Muscle of arm (tissue), 12 donors: ENCODE data around the gene HEG1. TPM values are rescaled to one million over a fixed set of nuclear protein-coding genes. Genes with fewer than 3 reads are reported as not detected.

ENCODE experiments used
- DNase-seq: peaks from one replicate; pipeline ENCODE4 v3.0.0-alpha.2; 2013
- polyA plus RNA-seq, 12 donors: library from polyadenylated mRNA; unstranded; fragments of 120-200 nt; gene quantifications; one replicate each; pipeline ENCODE4 v1.2.1, GENCODE V29; 2013; ENCODE audit not compliant: insufficient read length in 12 of 12

HEG1 gene
- polyA plus RNA-seq, 12 donors: 25.5 to 46.1 (median 33.2) TPM; not detected in 1

GRCh38 chr3:124993466-124993865 lies 62.3 kb downstream of the HEG1 start:
- DNase-seq: peak; percentile 32

GRCh38 chr3:124992041-124992440 lies 63.8 kb downstream of the HEG1 start:
- DNase-seq: no peak

DNA sequence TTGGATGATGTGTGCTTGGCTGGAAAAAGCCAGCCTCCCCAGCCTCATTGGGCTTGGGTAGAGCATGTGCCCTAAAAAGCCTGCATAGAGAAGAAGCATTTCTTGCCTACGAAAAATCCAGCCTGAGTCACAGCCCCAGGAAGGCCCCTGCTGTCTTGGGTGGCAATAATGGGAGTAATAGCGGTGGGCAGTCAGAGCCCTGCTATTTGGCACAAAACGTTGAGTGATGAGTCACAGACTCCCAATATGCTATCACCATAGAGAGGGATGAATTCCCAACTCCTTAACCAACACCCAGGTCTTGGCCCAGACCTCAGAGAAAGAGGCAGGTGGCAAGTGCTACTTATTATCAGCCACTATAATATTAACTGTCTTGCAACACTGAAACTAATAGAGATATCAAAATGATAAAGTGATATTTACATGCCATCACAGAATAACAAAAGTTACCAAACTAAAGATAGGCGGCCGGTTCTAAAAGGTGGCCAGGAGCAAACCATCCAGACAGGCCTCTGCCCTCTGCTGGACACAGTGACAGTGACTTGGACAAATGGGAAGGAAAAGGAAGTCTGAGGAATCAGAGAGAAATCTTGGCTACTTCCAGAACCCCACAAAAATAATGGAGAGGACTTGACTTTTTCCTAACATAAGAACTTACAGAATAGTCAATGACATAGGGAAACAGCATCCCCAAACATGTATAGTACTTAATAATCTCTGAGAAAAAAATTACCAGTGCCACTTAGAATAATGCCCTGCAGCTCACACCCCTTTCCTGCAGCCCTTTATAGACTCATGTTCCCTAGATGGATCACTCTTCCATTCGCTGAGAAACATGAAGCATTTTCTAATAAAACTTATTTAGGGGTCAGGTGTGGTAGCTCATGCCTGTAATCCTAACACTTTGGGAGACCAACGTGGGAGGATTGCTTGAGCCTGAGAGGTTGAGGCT lies 69.3 kb downstream of the HEG1 start:
- no peak for DNase-seq

GRCh38 chr3:124985349-124985748 lies 70.4 kb downstream of the HEG1 start:
- DNase-seq: no peak

GRCh38 chr3:124984754-124985153 lies 71.0 kb downstream of the HEG1 start:
- DNase-seq: no peak

DNA sequence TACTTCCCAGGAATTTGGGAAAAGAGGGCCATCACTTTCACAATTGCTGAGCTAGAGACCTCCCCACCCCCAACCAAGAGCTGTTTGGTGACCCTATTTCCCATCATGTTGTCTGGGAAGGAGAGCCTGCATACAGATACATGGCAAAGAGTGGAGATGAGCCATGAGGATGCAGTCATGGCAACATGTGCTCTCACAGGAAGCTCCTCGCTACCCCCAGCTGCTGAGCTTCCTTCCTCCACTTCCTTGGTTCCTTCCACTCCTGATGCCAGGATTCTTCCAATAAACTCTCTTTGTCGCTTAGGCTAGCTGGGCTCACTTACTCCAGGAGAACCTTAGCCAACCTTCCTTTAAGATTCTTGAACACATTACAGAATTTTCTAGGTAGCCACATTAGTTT lies 72.9 kb downstream of the HEG1 start:
- DNase-seq: no peak

- DNase-seq: no peak
Observed at GRCh38 chr3:124981472-124981871, 74.3 kb downstream of the HEG1 start.

DNA sequence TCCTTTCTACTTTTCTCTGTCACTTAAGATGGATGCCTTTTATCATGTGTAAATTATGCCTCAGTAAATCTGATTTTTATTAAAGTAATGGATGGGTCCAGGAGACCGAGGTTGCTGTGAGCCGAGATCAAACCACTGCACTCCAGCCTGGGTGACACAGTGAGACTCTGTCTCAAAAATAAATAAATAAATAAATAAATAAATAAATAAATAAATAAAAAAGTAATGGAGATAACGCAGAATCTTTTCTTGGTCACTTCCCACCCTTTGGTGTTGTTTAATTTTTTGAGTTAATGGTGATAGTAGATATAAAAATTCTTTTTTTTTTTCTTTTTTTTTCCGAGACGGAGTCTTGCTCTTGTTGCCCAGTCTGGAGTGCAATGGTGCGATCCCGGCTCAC lies 77.2 kb downstream of the HEG1 start:
- no peak for DNase-seq

- DNase-seq: no peak
Observed at GRCh38 chr3:124976383-124976782, 79.4 kb downstream of the HEG1 start.

DNA sequence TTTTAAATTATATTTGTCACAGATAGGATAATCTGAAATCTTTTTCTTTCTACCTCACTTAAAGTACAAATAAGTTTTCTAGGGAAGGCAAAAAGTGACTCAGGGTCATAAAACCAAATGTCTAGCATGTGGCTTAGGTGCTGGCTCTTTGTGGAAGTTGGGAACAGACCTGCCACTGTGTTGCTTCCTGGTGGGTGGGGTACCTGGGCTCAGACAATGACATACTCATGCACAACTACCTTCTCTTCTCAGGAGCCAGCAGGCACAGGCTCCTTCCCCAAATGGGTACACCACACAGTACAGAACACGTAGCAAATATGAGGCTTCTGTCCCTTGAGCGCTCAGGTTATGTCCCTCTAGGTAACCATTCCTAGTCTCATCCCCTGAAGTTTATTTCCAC lies 81.1 kb downstream of the HEG1 start:
- no peak for DNase-seq

DNA sequence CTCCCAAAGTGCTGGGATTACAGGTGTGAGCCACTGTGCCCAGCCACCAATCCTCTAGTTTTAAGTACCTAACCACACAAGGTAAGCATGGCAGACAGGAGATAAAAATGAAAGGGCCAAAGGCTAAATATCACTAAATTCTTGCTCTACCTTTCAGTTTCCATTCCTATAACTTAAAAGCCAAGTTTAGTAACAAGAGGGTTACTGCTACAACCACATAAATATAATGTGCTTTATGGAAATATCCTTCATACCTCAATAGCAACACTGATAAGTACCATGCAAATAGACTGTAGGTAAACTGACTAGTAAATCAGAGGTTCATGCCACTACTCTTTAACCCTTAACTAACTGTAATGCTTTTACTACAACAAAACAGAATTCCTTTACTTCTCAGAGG lies 82.5 kb downstream of the HEG1 start:
- no peak for DNase-seq

- no peak for DNase-seq
Observed at GRCh38 chr3:124972457-124972856, 83.3 kb downstream of the HEG1 start.

DNA sequence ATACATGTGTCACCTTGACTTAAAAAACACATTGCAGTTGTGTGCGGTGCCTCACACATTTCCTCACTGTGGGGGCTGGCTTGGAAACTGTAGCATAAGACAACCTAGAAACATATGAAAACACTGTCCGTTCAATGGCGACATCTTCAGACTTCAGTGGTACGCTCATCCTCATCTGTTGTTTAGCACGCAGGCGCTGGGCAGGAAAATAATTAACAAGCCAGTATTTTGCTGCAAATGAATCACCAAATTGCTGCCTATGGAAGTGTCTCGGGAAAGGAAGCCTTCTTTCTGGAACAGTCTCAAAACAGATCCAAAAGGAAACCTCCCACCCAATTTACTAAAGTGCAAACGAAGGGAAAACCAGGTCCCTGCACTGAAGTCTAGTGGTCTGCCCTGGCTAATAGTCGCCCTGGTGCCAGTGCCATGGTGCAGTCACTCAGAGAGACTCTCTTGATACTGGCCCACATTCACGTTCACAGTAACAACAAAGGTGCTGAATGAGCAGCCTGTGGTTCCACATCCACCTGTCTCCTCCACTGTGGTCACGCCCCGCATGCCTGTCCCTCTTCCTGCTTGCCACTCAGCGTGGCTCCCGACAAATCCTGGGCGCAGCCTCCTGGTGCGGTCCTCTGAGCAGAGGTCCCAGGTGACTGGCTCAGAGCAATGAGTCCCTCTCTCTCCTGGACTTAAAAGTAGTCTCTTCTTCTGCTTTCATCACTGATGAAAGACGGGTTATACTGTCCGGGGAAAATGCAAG lies 85.7 kb downstream of the HEG1 start:
- DNase-seq: no peak

DNA sequence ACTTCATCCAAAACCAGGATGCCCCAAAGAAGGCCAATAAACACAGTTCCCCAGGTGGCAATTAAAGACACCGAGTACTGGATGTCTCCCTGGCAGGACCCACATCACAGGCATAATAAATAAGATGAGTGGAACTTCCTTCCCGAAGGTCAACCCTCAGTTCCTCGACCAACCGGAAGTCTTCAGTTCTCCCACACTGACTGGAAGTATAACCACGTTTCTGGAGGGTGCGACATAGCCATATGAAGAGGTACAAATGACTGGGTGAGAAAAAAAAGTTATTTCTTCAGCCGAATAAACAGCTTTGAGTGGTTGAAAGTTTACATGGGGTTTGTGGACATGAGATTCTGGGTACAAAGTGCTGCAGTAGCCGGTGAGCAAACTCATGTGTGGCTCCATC lies 86.6 kb downstream of the HEG1 start:
- no peak for DNase-seq

DNA sequence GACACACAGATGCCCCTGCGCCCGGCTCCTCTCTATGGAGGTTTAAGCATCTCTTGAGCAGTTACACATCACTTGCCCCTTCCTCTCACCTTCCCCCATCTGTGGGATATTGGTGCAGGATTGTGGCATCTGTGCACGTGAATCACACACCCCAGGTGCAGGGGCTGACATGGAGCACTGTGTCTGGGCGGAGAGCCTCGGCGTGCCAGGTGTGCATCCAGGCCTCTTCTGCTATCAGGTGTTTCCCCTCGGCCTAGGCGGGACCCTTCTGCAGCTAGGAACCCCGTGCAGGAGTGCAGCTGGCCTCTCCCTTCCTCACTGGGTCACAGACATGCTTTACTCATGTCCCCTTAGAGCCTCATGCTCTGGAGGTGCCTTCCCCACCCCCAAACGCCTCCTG lies 87.8 kb downstream of the HEG1 start:
- DNase-seq: no peak

DNA sequence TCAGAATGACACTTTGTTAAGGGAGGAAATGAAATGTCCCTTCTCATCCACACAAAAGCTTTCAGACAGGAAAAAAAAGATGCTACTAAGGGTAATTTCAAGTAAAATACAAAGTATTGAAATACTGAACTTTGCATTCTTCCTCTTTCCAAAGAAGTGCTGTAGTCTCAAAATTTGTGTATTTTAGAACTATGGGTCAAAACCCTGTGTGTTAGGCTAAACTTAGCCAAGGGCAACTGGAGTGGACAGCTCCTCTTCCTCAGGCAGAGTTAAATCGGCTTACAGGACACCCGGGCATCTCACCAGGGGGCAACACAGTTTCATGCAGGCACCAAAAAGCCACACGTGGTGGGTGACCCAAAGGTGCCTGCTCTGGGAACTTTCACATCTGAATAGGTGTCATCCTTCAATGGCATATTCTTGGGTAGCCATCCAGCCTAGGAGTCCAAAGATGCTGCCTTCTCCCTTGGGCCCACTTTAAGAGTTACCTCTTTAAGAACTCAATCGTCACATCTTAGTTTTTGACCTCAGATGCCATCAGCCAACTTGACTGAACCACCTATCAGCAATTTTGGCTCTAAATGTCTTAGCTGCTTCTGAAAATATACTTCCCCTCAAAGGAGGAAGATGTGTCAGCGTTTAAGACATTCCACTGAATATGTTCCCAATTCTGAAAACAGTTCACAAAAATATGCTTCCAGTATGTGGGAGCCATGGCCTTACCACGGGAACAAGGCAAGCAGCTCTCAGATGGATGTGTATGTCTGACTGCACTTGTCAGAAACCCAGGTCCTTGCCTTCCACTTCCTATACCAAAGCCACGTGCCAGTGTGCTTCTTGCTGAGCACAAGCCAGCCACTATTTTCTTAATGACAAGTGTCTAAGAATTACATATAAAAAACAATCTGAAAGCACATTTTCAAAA lies 89.0 kb downstream of the HEG1 start:
- DNase-seq: no peak

GRCh38 chr3:124965413-124965812 lies 90.4 kb downstream of the HEG1 start:
- DNase-seq: no peak

DNA sequence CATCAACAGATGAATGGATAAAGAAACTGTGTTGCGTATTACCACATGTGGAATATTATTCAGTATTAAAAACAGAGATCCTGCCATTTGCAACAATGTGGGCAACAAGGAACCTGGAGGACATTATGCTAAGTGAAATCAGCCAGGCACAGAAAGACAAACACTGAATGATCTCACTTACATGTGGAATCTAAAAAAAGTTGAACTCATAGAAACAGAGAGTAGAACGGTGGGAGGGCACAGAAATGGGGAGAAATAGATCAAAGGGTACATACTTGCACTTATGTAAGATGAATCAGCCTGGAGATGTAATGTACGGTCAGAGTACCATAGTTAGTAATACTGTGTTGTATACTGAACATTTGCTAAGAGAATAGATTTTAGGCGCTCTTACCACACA lies 91.4 kb downstream of the HEG1 start:
- no peak for DNase-seq

DNA sequence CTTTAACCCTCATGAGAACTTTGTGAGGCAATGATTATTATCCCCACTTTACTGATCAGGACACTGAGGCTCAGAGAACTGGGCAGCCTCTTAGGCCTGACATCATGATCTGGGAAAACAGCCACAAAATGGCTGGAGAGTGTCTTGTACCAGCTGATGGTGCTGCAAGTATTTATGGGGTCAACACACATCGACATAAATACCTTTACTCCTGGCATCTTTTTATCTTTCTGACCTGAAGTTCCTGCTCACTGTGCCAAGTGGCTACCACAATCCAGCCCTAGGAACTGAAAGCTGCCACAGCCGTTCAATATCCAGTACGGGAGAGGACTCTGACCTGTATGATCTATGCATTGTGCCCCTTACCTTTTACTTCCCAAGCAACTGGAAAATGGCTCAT lies 92.0 kb downstream of the HEG1 start:
- DNase-seq: no peak

DNA sequence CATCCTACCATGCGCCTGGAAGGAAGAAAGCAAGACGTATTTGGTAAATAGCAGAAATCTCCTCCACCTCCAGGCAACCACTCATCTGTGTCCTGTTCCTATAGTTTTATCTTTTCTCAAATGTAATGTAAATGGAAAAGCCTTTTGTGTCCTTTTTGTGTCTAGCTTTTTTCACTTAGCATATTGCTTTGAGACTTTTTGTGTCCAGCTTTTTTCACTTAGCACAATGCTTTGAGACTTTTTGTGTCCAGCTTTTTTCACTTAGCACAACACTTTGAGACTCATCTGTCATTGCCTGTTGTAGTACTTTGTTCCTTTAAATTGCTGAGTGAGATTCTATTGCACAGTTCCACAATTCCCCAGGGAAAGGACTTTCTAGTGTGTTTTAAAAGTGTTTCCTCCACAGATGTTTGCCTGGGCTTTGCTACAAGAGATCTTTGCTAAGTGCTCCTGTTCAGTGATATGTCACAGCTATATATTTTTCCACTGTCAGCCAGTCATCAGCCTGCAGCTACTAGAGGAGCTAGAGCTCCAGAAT lies 93.3 kb downstream of the HEG1 start:
- no peak for DNase-seq

GRCh38 chr3:124960698-124961097 lies 95.1 kb downstream of the HEG1 start:
- no peak for DNase-seq

GRCh38 chr3:124960105-124960504 lies 95.7 kb downstream of the HEG1 start:
- DNase-seq: no peak
